MM.1S (cell line): ENCODE data around the gene NPC2.

Experiments
- EZH2 ChIP-seq: fragments of 300-600 bp; sonication (generic); optimal IDR thresholded peaks from 2 replicates; pipeline ENCODE3; 2017; ENCODE audit warnings: low read depth, mild to moderate bottlenecking, antibody characterized with exemption, low read length, mixed read lengths
- EZH2phosphoT487 ChIP-seq: fragments of 300-600 bp; sonication (generic); IDR thresholded peaks from 2 replicates; pipeline ENCODE4 v1.6.1; 2018; ENCODE audit warnings: antibody characterized with exemption, low read length
- TF ChIP-seq, protein P1 (sequence below): fragments of 300-600 bp; sonication (generic); IDR thresholded peaks from 2 replicates; pipeline ENCODE4 v1.5.1; 2016; ENCODE audit warnings: antibody characterized with exemption, low read length, mixed read lengths

DNA sequence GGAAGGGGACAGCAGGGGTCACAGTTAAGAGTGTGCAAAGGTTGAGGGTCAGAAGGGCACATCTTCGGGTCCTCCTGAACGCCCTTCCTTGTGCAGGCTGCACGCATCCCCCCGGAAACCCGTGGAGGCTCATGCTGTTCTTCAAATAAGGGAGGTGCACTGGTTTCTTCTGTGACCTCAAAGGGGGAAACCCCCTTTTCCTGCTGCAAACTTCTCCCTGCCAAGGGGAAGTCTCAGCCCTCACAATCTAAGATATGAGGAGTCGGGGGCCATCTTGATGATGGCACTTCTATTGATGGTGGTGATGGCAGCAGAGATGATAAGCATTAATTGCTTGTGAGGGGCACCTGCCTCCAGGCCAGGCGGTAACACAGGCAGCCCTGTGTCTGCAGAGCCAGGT lies 40.5 kb upstream of the NPC2 start:
- TF ChIP-seq EZH2: no peak
- TF ChIP-seq, protein P1, sequence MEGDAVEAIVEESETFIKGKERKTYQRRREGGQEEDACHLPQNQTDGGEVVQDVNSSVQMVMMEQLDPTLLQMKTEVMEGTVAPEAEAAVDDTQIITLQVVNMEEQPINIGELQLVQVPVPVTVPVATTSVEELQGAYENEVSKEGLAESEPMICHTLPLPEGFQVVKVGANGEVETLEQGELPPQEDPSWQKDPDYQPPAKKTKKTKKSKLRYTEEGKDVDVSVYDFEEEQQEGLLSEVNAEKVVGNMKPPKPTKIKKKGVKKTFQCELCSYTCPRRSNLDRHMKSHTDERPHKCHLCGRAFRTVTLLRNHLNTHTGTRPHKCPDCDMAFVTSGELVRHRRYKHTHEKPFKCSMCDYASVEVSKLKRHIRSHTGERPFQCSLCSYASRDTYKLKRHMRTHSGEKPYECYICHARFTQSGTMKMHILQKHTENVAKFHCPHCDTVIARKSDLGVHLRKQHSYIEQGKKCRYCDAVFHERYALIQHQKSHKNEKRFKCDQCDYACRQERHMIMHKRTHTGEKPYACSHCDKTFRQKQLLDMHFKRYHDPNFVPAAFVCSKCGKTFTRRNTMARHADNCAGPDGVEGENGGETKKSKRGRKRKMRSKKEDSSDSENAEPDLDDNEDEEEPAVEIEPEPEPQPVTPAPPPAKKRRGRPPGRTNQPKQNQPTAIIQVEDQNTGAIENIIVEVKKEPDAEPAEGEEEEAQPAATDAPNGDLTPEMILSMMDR: no peak
- TF ChIP-seq EZH2phosphoT487: no peak
